Vagina (tissue), 2 donors: ENCODE measurements around the gene SLC29A1. TPM values are rescaled to one million over a fixed set of nuclear protein-coding genes. Genes with fewer than 3 reads are reported as not detected.

Experiments used
- DNase-seq, 2 donors: peaks; one replicate each; pipeline ENCODE4 v3.0.0-alpha.2; 2017; ENCODE audit errors: extremely low spot score in 2 of 2
- H3K27ac ChIP-seq: fragments of 200-600 bp; sonication (generic); one replicate; pipeline ENCODE4 v1.5.1; 2019
- H3K27me3 ChIP-seq: fragments of 200-600 bp; sonication (generic); one replicate; pipeline ENCODE4 v1.5.1; 2019
- H3K36me3 ChIP-seq, 2 donors: fragments of 200-600 bp; sonication (generic); one replicate each; pipeline ENCODE4 v1.5.1; 2017 to 2019
- H3K4me1 ChIP-seq: fragments of 200-600 bp; sonication (generic); one replicate; pipeline ENCODE4 v1.5.1; 2019
- H3K4me3 ChIP-seq, 2 donors: fragments of 200-600 bp; sonication (generic); 1 replicate in 1 of 2; 2 replicates in 1 of 2; pipeline ENCODE4 v1.5.1; 2016 to 2019
- H3K9me3 ChIP-seq: fragments of 200-600 bp; sonication (generic); one replicate; pipeline ENCODE4 v1.5.1; 2019
- POLR2A ChIP-seq, 2 donors: fragments of 450-650 bp; IDR thresholded peaks; one replicate each; pipeline ENCODE4 v1.6.1; 2017; ENCODE audit warnings: antibody characterized with exemption in 2 of 2, mild to moderate bottlenecking in 2 of 2, moderate library complexity in 2 of 2
- POLR2AphosphoS5 ChIP-seq, 2 donors: sonication (generic); formaldehyde crosslinking; IDR thresholded peaks; one replicate each; pipeline ENCODE4 v1.9.0; 2017; ENCODE audit warnings: antibody characterized with exemption in 2 of 2, mild to moderate bottlenecking in 2 of 2, low read depth in 1 of 2; ENCODE audit not compliant: insufficient read depth in 1 of 2
- intact Hi-C: fragments of 100-400 bp; cut with DNase I; formaldehyde crosslinking; loops from one replicate; pipeline ENCODE4 v1.15.1; 2023
- total RNA-seq: library from RNA; depleted of rRNA; stranded (reverse); fragments of >200 nt; gene quantifications from one replicate; pipeline ENCODE4 v1.2.3, GENCODE V29; 2016
- TF ChIP-seq, protein P1 (sequence below), 3 experiments: fragments of 450-650 bp in 2 of 3; fragments of 200-600 bp in 1 of 3; sonication (generic) in 1 of 3; IDR thresholded peaks; one replicate each; pipeline ENCODE4 v1.5.1; 2017 to 2019; ENCODE audit warnings: antibody characterized with exemption in 3 of 3, mild to moderate bottlenecking in 2 of 3, moderate library complexity in 2 of 3

SLC29A1 gene
- total RNA-seq, 1 donor from 2014 or later, result 51.1 TPM

- no peak overlapping the region for H3K27ac ChIP-seq
- H3K9me3 ChIP-seq, result no peaks in the 10 kb centered on the region
- TF ChIP-seq POLR2AphosphoS5 (IDR thresholded peaks at IDR 0.05; ENCODE audit: insufficient read depth in 1 of 2, low read depth in 1 of 2), result no peak
- TF ChIP-seq, protein P1, sequence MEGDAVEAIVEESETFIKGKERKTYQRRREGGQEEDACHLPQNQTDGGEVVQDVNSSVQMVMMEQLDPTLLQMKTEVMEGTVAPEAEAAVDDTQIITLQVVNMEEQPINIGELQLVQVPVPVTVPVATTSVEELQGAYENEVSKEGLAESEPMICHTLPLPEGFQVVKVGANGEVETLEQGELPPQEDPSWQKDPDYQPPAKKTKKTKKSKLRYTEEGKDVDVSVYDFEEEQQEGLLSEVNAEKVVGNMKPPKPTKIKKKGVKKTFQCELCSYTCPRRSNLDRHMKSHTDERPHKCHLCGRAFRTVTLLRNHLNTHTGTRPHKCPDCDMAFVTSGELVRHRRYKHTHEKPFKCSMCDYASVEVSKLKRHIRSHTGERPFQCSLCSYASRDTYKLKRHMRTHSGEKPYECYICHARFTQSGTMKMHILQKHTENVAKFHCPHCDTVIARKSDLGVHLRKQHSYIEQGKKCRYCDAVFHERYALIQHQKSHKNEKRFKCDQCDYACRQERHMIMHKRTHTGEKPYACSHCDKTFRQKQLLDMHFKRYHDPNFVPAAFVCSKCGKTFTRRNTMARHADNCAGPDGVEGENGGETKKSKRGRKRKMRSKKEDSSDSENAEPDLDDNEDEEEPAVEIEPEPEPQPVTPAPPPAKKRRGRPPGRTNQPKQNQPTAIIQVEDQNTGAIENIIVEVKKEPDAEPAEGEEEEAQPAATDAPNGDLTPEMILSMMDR (IDR thresholded peaks at IDR 0.05), result no peak
- TF ChIP-seq POLR2A (IDR thresholded peaks at IDR 0.05), result no peak
- intact Hi-C loops, result no loop called here
- H3K27me3 ChIP-seq, result peaks cover 6% of the 10 kb centered on the region
- no peaks in the 10 kb centered on the region for H3K36me3 ChIP-seq
- no peak for DNase-seq
- H3K4me1 ChIP-seq, result peaks cover 10% of the 10 kb centered on the region
- peak overlapping the region; percentile 22 to 48 for H3K4me3 ChIP-seq
Measured at GRCh38 chr6:44275271-44275748, 51.9 kb downstream of the SLC29A1 start.

DNA sequence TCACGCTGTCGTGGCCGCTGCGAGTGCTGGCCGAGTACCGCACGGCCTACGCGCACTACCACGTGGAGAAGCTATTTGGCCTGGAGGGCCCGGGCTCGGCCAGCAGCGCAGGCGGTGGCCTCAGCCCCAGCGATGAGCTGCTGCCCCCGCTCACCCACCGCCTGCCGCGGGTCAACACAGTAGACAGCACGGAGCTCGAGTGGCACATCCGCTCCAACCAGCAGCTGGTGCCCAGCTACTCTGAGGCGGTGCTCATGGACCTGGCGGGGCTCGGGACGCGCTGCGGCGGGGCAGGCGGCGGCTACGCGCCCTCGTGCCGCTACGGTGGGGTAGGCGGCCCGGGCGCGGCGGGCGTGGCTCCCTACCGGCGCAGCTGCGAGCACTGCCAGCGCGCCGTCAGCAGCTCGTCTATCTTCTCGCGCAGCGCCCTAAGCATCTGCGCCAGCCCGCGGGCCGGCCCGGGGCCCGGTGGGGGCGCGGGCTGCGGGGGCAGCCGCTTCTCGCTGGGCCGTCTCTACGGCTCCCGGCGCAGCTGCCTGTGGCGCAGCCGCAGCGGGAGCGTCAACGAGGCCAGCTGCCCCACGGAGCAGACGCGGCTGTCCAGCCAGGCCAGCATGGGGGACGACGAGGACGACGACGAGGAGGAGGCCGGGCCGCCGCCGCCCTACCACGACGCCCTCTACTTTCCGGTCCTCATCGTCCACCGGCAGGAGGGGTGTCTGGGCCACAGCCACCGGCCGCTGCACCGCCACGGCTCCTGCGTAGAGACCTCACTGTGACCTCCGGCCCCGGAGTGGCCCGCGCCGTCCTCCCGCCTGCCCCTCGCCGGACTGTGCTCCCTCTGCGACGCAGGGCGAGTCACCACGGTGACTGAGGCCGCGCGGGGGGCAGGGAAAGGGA is 52.6 kb downstream of the SLC29A1 start:
- H3K4me3 ChIP-seq, result peak overlapping the region; percentile 22 to 48

GRCh38 chr6:44276667-44277640 is 53.6 kb downstream of the SLC29A1 start:
- Histone ChIP-seq H3K36me3 (no peaks in the 10 kb centered on the region), H3K27ac (no peak overlapping the region), H3K9me3 (no peaks in the 10 kb centered on the region), H3K4me1 (peaks cover 10% of the 10 kb centered on the region), H3K4me3 (no peak overlapping the region), H3K27me3 (peaks cover 4% of the 10 kb centered on the region)
- DNase-seq, result no peak
- TF ChIP-seq, protein P1 (IDR thresholded peaks at IDR 0.05), result no peak
- no peak for TF ChIP-seq POLR2AphosphoS5 (IDR thresholded peaks at IDR 0.05; ENCODE audit: insufficient read depth in 1 of 2, low read depth in 1 of 2)
- TF ChIP-seq POLR2A (IDR thresholded peaks at IDR 0.05), result no peak
- intact Hi-C loops, result no loop called here

More for the DNA sequence above, 52.6 kb downstream of the SLC29A1 start:
- intact Hi-C loops, result no loop called here
- Histone ChIP-seq H3K27me3 (peaks cover 4% of the 10 kb centered on the region), H3K27ac (no peak overlapping the region), H3K4me1 (peaks cover 10% of the 10 kb centered on the region), H3K9me3 (no peaks in the 10 kb centered on the region), H3K36me3 (no peaks in the 10 kb centered on the region)
- no peak for DNase-seq
- TF ChIP-seq, protein P1 (IDR thresholded peaks at IDR 0.05), result no peak
- TF ChIP-seq POLR2A (IDR thresholded peaks at IDR 0.05) (no peak), POLR2AphosphoS5 (IDR thresholded peaks at IDR 0.05; ENCODE audit: insufficient read depth in 1 of 2, low read depth in 1 of 2) (no peak)

GRCh38 chr6:44277763-44278162 is 54.4 kb downstream of the SLC29A1 start:
- Histone ChIP-seq H3K27me3 (peaks cover 4% of the 10 kb centered on the region), H3K9me3 (no peaks in the 10 kb centered on the region), H3K4me3 (no peak overlapping the region), H3K36me3 (no peaks in the 10 kb centered on the region), H3K27ac (no peak overlapping the region), H3K4me1 (peaks cover 10% of the 10 kb centered on the region)
- TF ChIP-seq, protein P1 (IDR thresholded peaks at IDR 0.05), result no peak
- TF ChIP-seq POLR2AphosphoS5 (IDR thresholded peaks at IDR 0.05; ENCODE audit: insufficient read depth in 1 of 2, low read depth in 1 of 2) (no peak), POLR2A (IDR thresholded peaks at IDR 0.05) (no peak)
- no peak for DNase-seq
- intact Hi-C loops, result no loop called here
